Mucosa of rectum (tissue), 2 donors: ENCODE measurements around the gene NCDN.

Experiments used
- H3K27ac ChIP-seq, 2 donors: one replicate each; pipeline ENCODE4 v1.7.0; 2013; ENCODE audit warnings: inconsistent platforms in 2 of 2, low read depth in 2 of 2, low read length in 2 of 2
- H3K27me3 ChIP-seq, 2 donors: one replicate each; pipeline ENCODE4 v1.7.0; 2013; ENCODE audit warnings: low read length in 2 of 2; ENCODE audit not compliant: control insufficient read depth in 2 of 2, insufficient read depth in 2 of 2
- H3K36me3 ChIP-seq, 2 donors: one replicate each; pipeline ENCODE4 v1.7.0; 2013; ENCODE audit warnings: low read length in 2 of 2; ENCODE audit not compliant: control insufficient read depth in 2 of 2, insufficient read depth in 2 of 2
- H3K4me1 ChIP-seq, 2 donors: one replicate each; pipeline ENCODE4 v1.7.0; 2013; ENCODE audit warnings: low read length in 2 of 2, mild to moderate bottlenecking in 1 of 2; ENCODE audit not compliant: control insufficient read depth in 2 of 2, insufficient read depth in 2 of 2
- H3K4me3 ChIP-seq, 2 donors: one replicate each; pipeline ENCODE4 v1.7.0; 2013; ENCODE audit warnings: low read length in 2 of 2
- H3K9ac ChIP-seq, 2 donors: one replicate each; pipeline ENCODE4 v1.7.0; 2013; ENCODE audit warnings: low read length in 2 of 2, low read depth in 1 of 2, mild to moderate bottlenecking in 1 of 2
- H3K9me3 ChIP-seq, 2 donors: one replicate each; pipeline ENCODE4 v1.7.0; 2013; ENCODE audit warnings: low read length in 2 of 2; ENCODE audit not compliant: control insufficient read depth in 2 of 2
- donor health status: healthy.
- donor health status: Normal muscosa, but diverticular disease.

The NCDN gene

GRCh38 chr1:35554266-35555211 lies 3.1 kb upstream of the NCDN start:
- Histone ChIP-seq H3K4me1 (peaks cover 19 to 22% of the 10 kb centered on the region in 2 donors), H3K9ac (no peak overlapping the region), H3K36me3 (peaks cover 10 to 27% of the 10 kb centered on the region in 2 donors), H3K9me3 (no peaks in the 10 kb centered on the region), H3K27me3 (no peaks in the 10 kb centered on the region), H3K27ac (no peak overlapping the region), H3K4me3 (no peak overlapping the region)

- Histone ChIP-seq H3K9ac (no peak overlapping the region), H3K4me3 (peak overlapping the region in 1 of 2 donors; percentile 5), H3K27ac (no peak overlapping the region), H3K36me3 (peaks cover 7 to 27% of the 10 kb centered on the region in 2 donors), H3K27me3 (no peaks in the 10 kb centered on the region), H3K9me3 (no peaks in the 10 kb centered on the region), H3K4me1 (peaks cover 19 to 22% of the 10 kb centered on the region in 2 donors)
These were observed 2.4 kb upstream of the NCDN start for GRCh38 chr1:35555212-35555584.

- peaks cover 19 to 22% of the 10 kb centered on the region in 2 donors for H3K4me1 ChIP-seq
- no peaks in the 10 kb centered on the region for H3K27me3 ChIP-seq
- no peaks in the 10 kb centered on the region for H3K9me3 ChIP-seq
- peak overlapping the region; percentile 91 to 92 for H3K4me3 ChIP-seq
- peak overlapping the region; percentile 91 to 97 for H3K27ac ChIP-seq
- H3K36me3 ChIP-seq, result peaks cover 7 to 25% of the 10 kb centered on the region in 2 donors
- H3K9ac ChIP-seq, result peak overlapping the region in 1 of 2 donors; percentile 87
These were observed 1.8 kb upstream of the NCDN start for GRCh38 chr1:35555601-35556477.

GRCh38 chr1:35556484-35557117 lies 998 bp upstream of the NCDN start:
- Histone ChIP-seq H3K27me3 (no peaks in the 10 kb centered on the region), H3K4me3 (peak overlapping the region; percentile 91 to 92), H3K27ac (peak overlapping the region; percentile 91 to 97), H3K9ac (peak overlapping the region; percentile 83 to 87), H3K4me1 (peaks cover 19 to 22% of the 10 kb centered on the region in 2 donors), H3K9me3 (no peaks in the 10 kb centered on the region), H3K36me3 (peaks cover 7 to 21% of the 10 kb centered on the region in 2 donors)

- H3K27ac ChIP-seq, result peak within 1 kb of the TSS; percentile 91 to 97
- H3K27me3 ChIP-seq, result no peaks in the 10 kb centered on the region
- H3K4me3 ChIP-seq, result peak within 1 kb of the TSS; percentile 91 to 92
- peaks cover 19 to 22% of the 10 kb centered on the region in 2 donors for H3K4me1 ChIP-seq
- H3K9me3 ChIP-seq, result no peaks in the 10 kb centered on the region
- peak within 1 kb of the TSS; percentile 83 to 87 for H3K9ac ChIP-seq
- H3K36me3 ChIP-seq, result peaks cover 7 to 16% of the 10 kb centered on the region in 2 donors
These were observed 435 bp upstream of the NCDN start, which contains the start of gene KIAA0319L for GRCh38 chr1:35557118-35557610. TSS of gene KIAA0319L (minus strand) at chr1:35557403. CDS start at chr1:35554491, 2,912 bp downstream.

DNA sequence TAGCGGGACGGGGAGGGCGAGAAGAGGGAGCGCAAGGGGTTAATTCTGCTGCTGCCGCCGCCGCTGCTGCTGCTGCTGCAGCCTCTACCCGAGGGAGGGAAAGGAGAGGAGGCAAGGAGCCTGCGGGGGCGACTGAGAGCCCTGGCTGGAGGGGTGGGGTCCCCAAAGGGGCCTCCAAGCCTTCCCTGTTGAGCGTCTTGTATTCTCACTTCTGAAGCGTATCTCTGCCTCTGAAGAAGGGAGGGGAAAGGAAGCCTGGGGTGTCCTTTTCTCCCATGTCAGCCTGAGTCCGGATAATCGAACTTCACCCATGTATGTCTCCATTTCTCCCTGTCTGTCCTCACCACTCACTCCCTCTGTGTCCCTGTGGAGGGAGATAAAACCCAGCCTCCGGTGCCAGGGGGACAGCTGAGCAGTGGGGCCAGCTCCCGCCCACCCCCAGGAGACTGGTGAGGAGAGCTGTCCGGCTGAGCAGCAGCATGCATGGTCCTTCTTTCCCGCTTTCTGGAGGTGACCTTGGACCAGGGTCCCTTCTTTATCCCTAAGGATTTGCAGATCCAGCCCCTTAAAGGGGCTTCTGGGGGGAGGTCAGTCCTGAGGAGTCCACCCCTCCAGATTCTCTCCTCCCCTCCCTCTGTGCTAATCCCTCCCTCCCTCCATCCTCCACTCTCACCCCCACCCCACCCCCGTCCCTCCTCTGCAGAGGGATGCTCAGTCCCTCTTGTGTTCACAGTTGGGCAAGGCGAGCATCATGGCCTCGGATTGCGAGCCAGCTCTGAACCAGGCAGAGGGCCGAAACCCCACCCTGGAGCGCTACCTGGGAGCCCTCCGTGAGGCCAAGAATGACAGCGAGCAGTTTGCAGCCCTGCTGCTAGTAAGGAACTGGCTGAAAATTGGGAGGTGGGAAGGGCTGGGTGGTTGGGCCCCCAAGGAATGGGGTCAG lies 1.0 kb downstream of the NCDN start:
- H3K27me3 ChIP-seq, result no peaks in the 10 kb centered on the region
- H3K4me3 ChIP-seq, result peak overlapping the region; percentile 91 to 92
- H3K9me3 ChIP-seq, result no peaks in the 10 kb centered on the region
- peaks cover 19 to 22% of the 10 kb centered on the region in 2 donors for H3K4me1 ChIP-seq
- H3K27ac ChIP-seq, result peak overlapping the region; percentile 91 to 97
- peaks cover 3 to 4% of the 10 kb centered on the region in 2 donors for H3K36me3 ChIP-seq
- peak overlapping the region; percentile 83 to 87 for H3K9ac ChIP-seq

- H3K4me3 ChIP-seq, result no peak overlapping the region
- H3K27me3 ChIP-seq, result no peaks in the 10 kb centered on the region
- H3K27ac ChIP-seq, result no peak overlapping the region
- no peaks in the 10 kb centered on the region for H3K36me3 ChIP-seq
- peaks cover 19 to 22% of the 10 kb centered on the region in 2 donors for H3K4me1 ChIP-seq
- H3K9ac ChIP-seq, result no peak overlapping the region
- no peaks in the 10 kb centered on the region for H3K9me3 ChIP-seq
These were observed 1.8 kb downstream of the NCDN start for GRCh38 chr1:35559317-35559944.

- Histone ChIP-seq H3K36me3 (peaks cover 0 to 3% of the 10 kb centered on the region in 2 donors), H3K9me3 (no peaks in the 10 kb centered on the region), H3K27ac (no peak overlapping the region), H3K9ac (no peak overlapping the region), H3K4me1 (peaks cover 12 to 17% of the 10 kb centered on the region in 2 donors), H3K27me3 (no peaks in the 10 kb centered on the region), H3K4me3 (no peak overlapping the region)
These were observed 2.9 kb downstream of the NCDN start for GRCh38 chr1:35560256-35561225.
